HS-27A (cell line): Measurements from ENCODE around the gene CENPB.

Source experiments
- DNase-seq: peaks from one replicate; pipeline ENCODE4 v3.0.0-alpha.2; 2012; ENCODE audit warnings: low read depth, missing footprints

Gene CENPB

DNA sequence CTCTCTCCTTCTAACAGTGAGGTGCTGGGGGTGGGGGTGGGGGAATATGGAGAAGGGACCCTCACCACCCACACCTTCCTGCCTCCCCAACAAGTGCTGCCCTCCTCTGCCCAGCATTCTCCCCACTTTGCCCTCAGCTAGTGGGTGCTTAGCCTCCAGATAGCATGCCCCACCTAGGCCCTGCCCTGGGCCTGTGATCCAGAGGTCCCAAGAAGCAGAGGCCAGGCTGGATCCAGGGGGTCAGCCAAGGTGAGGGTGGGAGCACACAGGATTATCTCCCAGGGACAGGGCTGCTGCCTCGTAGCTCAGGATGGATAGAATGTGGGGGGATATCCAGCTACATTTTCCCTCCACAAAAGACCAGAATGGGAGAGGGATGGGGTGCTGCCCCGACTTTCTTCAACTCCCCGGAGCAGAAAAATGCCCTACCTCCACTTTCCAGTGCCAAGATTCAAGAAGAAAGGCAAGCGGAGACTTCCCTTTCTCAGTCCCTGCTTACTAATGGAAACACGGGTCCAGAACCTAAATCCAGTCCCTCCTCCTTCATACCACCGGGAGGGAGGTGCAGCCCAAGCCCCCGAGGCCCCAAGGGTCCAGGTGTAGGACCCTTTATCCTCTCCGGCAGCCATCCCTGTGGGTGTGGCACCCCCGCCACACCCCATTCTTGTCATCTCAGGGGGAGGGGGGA lies 20.0 kb downstream of the CENPB start:
- no peak for DNase-seq

DNA sequence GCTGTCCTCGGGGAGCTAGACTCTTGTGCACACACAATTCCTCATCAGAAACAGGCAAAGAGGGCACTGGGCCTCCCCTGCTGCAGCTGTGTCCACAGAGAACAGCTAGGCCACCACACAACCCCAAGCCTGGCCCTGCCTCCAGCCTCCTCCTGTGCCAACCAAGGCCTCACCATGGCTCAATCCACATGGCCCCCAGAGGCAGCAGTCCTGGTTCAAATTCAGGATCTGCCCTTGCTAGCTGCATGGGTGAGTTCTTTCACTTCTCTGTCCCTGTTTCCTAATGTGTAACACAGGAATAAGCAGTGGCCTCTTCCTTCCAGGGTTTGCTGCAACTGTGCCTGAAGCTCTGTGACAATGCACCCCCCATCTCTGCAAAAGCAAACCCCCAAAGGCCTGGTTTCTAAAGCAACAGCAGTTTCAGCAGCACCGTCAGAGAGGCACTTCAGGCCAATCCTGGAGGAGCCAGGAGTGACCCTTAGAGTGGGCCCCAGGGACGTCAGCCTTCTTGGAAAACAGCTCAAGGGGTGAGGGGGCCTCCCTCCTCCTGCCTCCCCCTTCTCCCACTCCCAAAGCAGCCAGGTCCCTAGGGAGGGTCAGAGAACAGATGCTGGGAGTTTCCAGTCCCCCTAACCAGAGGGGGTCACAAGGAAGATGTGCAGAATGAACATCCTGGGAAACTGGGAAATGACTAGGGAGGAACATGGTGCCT lies 21.2 kb downstream of the CENPB start:
- no peak for DNase-seq

DNA sequence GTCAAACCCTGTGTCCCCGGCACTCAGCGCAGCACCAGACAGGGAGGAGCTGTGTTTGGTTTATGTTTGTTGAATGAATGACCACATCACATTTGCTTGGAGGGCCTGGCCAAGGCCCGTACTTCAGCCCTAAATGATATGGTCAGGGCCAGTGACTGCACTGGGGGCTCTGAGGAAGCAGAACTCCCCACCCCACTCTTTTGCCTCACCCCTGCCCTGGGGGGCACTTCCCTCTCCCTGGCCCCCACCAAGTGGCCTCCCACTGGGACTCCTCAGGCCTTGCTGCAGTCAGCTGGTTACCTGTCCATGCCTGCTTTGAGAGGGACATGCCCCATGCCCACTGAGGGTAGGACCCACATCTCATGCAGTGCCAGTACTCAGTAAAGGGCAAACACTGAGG lies 21.9 kb downstream of the CENPB start:
- no peak for DNase-seq

DNA sequence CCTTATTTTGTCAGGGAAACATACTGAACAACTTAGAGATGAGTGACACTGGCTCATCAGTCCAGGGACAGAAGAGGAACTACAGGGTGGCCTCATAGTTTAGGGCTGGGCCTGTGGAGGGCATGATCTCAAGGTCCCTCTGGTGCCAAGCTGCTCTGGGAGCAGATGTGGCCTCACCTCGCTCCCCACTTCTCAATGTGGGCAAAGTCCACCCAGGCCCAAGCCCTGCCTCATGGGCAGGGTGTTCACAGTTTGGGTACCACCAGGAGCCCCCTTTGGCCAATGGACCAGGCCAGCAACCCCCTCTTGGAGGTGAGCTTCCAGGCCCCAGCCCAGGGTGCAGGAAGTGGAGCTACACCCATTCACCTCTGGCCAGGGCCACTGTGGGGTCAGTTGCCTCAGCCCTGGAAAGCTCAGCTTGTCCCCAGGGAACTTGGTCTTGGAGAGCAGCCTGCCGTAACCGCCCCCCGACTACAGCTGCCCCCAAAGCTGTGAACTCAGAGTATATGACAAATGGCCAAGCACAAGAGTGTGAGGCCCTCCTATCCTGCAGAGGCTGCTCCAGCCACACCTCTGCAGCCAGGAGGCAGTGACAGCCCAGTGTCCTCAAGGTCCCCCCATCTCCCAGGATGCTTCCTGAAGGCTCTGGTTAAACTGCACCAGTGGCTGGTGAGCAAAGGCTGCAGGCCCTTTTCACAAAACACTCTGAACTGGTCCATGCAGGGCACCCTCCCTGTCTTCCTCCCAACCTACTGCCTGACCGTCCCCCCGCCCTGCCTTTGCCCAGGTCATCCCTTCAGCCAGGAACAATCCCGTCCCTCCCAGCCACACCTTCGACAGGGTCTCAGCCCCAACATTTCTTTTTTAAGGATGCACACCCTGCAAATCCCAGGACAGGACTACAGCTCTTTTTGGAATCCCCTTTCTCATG lies 22.6 kb downstream of the CENPB start:
- DNase-seq: no peak

DNA sequence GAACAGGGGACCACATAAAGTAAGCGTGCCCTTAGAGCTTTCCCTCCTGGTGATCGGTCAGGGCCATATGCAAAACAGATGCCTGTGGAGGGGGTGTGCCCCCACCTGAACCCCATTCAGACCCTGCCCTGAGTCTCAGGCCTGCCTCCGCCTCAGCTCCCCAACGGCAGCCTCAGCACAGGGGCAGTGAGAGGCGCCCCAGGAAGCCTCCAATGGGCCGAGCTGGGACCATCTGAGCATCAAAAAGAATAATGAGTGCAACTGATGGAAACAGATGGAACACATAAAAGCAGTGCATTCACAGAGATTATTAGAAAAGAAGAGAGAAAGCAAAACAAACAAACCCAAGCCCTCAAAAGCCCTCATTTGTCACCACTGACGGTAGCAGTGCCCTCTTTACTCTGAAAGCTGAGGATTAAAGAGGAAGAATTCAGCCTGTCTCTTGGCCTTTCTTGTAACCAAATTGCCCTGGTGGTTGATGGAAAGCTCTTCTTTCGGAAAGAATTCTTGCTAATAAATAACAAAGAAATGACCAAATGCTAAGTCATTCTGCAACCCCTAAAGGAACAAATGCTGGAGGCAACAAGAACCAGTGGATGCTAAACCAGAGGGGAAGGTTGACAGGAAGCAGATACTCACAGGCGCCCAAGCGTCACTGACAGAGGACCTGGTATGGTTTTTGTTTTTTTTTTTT lies 25.7 kb downstream of the CENPB start:
- DNase-seq: no peak

DNA sequence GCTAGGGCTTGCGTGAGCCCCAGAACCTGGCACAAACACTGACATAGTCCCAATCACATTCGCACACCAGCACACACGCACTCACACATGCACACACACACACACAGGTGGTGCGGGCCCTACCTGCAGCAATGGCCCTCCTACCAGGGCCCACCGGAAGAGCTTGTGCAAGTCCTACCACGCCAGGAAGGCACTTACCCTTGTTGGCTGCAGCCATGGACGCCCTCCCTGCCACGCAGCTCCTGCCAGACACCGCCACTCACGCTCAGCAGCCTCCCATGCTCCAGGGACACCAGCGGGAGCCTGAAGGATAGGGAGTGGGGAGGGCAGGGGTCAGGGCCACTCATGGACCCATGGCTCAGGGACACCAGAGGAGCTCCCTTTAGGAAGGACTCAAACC lies 26.7 kb downstream of the CENPB start:
- DNase-seq: no peak

DNA sequence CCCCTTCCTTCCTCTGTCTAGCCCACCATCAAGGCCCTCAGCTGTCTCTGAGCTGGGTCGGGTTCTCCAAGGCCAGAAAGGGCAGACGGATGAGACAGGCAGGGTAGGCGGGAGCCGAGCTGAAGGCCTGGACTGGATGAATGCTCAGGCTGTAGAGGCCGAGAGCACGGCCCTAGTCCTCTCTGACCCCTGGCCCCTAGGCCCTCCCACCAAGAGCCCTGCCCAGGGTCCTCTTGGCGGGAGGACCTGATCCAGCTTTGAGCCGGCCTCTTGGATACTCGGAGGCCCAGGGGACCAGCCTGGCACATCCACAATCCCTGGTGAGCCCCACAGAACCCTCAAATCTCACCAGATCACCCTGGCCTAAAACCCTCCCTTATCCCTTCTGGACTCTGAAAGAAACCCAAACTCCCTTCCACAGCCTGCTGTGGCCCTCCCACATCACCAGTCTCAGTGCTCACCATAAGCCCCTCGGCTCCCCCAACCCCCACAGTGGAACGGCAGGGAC lies 27.2 kb downstream of the CENPB start:
- no peak for DNase-seq

DNA sequence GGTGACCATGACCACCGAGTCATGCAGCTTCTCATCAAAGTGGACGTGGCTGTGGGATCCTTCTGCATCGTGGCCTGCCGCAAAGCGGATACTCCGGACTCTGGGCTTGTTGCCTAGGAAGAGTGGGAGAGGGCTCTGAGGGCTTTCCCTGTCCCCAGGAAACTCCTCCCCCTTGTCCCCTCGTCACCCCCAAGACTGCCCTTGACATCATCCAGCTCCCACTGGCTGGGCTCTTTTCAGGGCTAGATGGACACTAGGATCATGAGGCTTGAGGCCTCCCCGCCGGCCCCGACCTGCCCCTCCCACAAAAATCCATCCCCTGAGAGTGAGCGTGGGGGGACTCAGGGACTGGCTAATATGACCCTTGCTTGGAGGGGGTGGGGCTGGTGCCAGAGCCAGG lies 28.0 kb downstream of the CENPB start:
- no peak for DNase-seq

DNA sequence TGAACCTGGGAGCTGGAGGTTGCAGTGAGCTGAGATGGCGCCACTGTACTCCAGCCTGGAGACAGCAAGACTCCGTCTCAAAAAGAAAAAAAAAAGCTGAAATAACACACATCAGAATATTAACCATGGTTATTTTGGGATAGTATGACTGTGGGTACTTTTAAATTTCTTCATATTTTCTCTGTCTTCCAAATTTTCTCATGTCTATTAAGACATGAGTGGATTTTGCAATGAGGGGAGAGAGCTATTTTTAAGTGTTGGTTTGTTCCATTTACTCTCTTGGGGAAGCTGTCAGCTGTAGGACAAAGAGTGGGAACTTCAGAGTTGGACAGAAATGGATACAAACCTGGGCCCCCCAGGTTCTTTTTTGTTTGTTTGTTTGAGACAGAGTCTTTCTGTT lies 29.3 kb downstream of the CENPB start:
- DNase-seq: no peak

DNA sequence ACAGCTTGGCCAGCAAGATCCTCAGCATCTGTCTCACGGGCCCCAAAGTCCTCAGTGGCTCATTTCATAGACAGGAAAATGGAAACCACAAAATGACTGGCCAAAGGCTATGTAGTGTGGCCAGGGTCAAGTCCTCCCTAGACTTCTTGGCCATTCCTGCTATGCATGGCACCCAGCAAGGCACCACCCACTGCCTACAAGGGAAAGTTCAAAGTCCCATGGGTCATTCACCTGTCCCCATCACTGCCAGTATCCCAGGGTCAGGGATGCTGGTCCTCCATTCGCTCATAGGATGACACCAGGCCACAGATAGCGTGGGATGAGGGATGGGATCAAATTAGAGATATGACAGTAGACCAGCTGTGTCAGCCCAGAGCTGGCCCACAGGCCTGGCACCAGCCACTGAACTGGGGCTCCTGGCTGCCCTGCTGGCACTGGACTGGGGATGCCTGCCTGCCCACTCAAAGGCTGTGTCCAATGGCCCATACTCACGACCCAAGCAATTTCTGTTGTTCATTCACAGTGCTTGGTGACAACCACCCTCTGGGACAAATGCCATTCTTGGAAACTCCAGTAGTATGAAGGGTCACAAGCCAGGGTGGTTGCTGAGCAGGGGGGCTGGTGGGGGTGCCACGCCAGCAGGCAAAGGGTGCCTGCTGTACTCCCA lies 30.6 kb downstream of the CENPB start:
- no peak for DNase-seq

DNA sequence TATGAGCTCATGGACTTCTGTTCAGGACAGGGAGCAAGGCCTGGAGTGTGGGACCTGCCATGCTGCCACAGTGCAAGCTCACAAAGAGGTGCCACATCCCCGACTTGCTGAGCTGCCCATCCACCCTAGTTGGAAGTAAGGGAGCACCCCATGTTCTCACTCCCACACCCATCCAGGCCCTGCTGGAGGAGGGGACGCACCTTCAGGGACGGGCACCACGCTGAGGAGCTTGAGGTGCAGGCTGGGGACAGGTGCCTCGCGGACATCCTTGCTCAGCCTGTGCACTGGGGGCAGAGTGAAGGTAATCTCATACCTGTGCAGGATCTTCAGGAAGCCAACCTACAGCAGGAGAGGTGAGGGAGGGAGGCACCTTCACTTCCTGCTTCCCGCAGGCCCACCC lies 31.3 kb downstream of the CENPB start:
- DNase-seq: no peak

DNA sequence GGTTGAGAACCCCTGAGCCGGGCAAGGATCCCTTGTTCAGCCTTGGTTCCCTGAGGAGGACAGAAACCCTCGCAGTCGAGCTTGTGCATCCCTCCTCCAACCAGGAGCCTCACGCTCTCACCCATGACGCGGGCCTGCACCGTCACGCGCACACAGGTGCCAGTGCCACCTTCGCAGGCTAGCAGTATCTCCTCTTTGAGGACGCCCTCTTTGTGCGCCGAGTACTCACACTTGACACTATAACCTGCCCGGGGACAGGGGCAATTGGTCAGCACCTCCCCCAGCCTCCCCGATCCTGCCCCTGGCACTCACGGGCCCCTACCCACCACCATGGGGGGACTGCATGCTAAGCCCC lies 32.3 kb downstream of the CENPB start:
- no peak for DNase-seq

DNA sequence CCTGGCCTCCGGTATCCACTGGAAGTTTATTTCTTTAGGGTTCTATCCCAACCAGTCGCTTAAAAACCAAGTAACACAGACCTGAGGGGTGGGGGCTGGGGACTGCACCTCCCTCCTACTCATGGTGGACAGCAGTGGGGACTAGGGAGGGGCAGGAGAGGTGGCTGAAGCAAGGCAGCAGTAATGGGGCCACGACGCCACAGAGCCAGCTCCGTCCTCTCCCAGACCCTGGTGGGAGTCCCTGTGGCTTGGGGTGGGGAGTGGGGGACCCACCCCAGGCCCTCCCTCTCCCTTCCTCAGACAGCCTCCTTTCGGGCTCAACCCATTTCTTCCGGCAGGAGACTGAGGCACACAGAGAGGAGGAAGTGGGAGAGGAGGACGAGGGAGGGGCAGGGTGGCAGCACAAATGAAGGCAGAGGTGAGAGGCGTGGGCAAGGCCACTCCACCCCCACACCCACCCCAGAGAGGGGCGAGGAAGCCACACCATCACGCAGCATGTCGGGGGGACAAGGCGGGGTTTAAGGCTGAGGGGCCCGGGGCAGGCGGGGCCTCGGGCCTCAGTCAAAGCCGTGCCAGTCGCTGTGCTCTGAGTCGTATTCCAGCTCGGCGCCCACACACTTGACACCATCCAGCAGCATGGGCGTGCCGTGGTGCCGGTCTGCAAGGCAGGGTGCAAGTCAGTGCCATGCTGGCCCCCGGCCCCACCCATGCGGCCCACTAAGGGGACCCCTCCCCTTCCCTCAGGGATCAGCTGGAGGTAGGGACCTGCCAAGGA lies 32.9 kb downstream of the CENPB start:
- DNase-seq: no peak

DNA sequence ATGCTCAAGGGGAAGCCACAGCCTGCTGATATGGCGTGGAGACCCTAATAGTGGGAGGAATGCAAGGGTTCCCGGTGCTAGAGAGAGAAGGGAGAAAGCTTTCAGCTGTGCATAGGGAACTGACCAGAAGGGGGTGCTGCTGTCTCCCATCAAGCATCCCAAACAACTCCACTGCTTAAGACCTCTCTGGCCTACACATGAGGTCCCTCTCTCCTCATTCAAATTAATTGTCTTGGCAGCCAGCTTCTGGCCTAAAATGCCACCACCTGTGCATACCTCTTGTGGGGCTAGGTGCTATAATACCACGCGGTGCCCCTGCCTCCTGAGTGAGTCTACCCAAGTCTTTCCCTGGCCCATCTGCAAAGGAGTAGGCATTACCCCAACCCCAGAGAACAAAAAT lies 33.4 kb downstream of the CENPB start:
- DNase-seq: peak; percentile 19

DNA sequence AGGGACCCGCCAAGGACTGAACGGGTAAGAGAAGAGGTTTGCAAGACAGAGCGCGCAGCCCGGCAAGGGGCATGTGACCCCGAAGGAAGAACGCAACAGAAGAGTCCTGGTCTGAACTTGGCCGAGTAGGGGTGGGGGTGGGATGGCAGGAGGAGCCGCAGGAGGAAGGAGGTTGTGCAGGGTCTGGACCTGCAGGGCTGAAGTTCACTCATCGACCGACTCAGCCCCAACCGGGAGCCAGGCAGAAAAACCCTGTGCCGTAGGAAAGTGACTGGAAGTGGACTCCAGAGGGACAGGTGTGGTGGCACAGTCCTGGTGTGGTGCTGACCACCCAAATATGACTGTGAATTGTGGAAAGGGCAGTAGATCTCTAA lies 34.2 kb downstream of the CENPB start:
- no peak for DNase-seq

DNA sequence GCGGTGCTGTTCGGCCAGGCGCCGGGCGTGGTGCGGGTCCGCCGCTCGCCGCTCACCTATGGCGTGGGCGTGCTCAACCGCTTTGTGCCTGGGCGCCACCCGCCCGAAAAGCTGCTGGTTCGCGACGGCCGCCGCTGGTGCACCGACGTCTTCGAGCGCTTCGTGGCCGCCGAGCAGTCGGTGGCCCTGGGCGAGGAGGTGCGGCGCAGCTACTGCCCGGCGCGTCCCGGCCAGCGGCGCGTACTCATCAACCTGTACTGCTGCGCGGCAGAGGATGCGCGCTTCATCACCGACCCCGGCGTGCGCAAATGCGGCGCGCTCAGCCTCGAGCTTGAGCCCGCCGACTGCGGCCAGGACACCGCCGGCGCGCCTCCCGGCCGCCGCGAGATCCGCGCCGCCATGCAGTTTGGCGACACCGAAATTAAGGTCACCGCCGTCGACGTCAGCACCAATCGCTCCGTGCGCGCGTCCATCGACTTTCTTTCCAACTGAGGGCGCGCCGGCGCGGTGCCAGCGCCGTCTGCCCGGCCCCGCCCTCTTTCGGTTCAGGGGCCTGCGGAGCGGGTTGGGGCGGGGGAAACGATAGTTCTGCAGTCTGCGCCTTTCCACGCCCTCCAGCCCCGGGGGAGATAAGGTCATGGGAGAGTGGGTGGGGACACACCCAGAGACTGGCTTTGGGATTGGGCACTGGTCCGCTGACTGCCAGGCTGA lies 34.7 kb downstream of the CENPB start:
- DNase-seq: no peak

DNA sequence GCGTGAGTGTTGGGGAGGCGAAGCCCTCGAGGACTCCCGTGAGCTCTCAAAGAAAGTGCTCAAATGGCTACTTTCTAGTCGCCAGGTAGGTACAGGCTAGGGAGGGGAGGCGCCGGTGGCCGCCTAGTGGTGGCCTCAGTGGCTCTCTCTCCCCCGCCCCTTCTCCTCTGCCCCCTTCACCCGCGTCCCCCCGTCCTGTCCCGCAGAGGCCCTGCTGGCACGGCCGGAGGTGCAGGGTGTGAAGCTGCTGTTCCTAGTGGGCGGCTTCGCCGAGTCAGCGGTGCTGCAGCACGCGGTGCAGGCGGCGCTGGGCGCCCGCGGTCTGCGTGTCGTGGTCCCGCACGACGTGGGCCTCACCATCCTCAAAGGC lies 35.2 kb downstream of the CENPB start:
- DNase-seq: no peak

DNA sequence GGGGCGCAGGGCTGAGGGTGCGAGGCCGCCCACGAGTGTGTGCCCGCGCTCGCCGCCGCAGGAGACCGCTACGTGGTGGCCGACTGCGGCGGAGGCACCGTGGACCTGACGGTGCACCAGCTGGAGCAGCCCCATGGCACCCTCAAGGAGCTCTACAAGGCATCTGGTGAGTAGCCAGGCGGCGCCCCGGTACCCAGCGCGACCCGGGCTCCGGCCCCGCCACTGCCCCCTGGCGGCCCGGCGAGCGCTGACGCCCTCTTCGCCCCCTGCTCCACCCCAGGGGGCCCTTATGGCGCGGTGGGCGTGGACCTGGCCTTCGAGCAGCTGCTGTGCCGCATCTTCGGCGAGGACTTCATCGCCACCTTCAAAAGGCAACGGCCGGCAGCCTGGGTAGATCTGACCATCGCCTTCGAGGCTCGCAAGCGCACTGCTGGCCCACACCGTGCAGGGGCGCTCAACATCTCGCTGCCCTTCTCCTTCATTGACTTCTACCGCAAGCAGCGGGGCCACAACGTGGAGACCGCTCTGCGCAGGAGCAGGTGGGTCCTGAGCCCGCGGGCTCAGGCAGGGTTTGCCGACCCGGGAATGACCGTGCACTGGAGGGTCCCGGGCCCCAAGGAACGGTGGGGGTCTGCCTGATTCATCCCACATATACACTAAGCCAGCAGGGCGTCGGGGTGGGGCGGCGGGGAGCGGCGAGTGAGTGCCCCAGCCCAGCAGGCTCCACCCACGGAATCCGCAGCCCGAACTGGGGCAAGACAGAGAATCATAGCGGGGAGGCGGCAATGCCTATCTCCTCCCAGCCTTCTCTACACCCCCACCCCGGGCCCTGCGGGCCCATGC lies 36.6 kb downstream of the CENPB start:
- DNase-seq: no peak

DNA sequence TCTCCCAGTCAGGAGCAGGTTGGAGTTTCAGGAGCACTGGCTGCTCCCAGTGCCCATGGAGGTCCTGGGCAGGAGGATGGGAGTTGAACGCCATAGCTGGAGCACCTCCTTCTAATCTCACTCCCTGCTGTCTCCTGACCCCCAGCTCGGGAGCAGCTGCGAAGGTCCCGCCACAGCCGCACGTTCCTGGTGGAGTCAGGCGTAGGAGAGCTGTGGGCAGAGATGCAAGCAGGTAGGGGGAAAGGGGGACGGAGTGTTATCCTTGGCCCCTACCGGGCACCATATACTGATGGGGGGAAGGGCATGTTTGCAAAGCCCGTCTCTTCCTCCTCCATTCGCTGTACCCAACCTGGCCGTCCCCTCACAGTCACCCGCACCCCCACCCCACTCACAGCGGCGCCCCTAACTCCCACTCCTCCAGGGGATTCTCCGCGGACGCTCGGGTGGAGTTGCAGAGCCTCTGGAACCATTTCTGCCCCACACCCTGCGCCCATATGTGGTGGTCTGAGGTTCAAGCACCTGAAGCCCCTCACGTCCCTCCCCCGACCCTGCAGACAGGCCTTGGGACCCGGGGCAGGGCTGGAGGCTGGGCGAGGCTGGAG lies 37.4 kb downstream of the CENPB start:
- no peak for DNase-seq
